SK-N-MC (cell line): ENCODE results near the gene NOS1AP.
"Not testable (repeated sequence)": the region's sequence is repeated elsewhere in the genome, so short reads cannot be mapped to it uniquely, and the experiment has no call there.

Experiments used
- DNase-seq: peaks from one replicate; pipeline ENCODE4 v3.0.0-alpha.2; 2011; ENCODE audit warnings: low read depth, low spot score
- H3K27ac ChIP-seq: fragments of 200-600 bp; sonication (generic); 2 replicates; pipeline ENCODE4 v1.5.1; 2016; ENCODE audit warnings: mixed run types
- H3K36me3 ChIP-seq: fragments of 200-600 bp; sonication (generic); 2 replicates; pipeline ENCODE4 v1.6.1; 2017; ENCODE audit warnings: antibody characterized with exemption, low read length, mixed read lengths; ENCODE audit not compliant: insufficient read depth
- H3K4me3 ChIP-seq: fragments of 200-600 bp; sonication (generic); 2 replicates; pipeline ENCODE4 v1.5.1; 2016
- H3K9ac ChIP-seq: fragments of 200-600 bp; sonication (generic); 2 replicates; pipeline ENCODE4 v1.8.0; 2017; ENCODE audit warnings: mixed run types, mixed read lengths; ENCODE audit not compliant: insufficient read length
- H3K9me3 ChIP-seq: fragments of 200-600 bp; sonication (generic); 2 replicates; pipeline ENCODE4 v1.6.1; 2017; ENCODE audit warnings: low read depth, mild to moderate bottlenecking, antibody characterized with exemption, low read length, moderate library complexity, mixed read lengths
- EZH2 ChIP-seq: fragments of 200-600 bp; sonication (generic); IDR thresholded peaks from one replicate; pipeline ENCODE4 v1.6.1; 2017; ENCODE audit warnings: antibody characterized with exemption
- FOXP2 ChIP-seq: optimal IDR thresholded peaks from 2 replicates; pipeline ENCODE3; 2011; ENCODE audit warnings: mild to moderate bottlenecking, moderate library complexity; ENCODE audit not compliant: insufficient read depth; ENCODE audit errors: extremely low read length, control extremely low read depth
- POLR2AphosphoS5 ChIP-seq: IDR thresholded peaks from 2 replicates; pipeline ENCODE4 v1.6.1; 2012; ENCODE audit warnings: mild to moderate bottlenecking, low read depth, low read length, borderline replicate concordance

Gene NOS1AP

GRCh38 chr1:162192763-162193162, 123.3 kb downstream of the NOS1AP start:
- Histone ChIP-seq H3K9me3 (no peaks in the 10 kb centered on the region), H3K9ac (no peak overlapping the region), H3K4me3 (no peak overlapping the region), H3K36me3 (no peaks in the 10 kb centered on the region), H3K27ac (no peak overlapping the region)
- no peak for DNase-seq
- no peak for TF ChIP-seq EZH2
- TF ChIP-seq FOXP2 = no peak
- no peak for TF ChIP-seq POLR2AphosphoS5

GRCh38 chr1:162193221-162193620, 123.7 kb downstream of the NOS1AP start:
- Histone ChIP-seq H3K9ac (no peak overlapping the region), H3K27ac (no peak overlapping the region), H3K4me3 (no peak overlapping the region), H3K36me3 (no peaks in the 10 kb centered on the region), H3K9me3 (no peaks in the 10 kb centered on the region)
- DNase-seq = no peak
- no peak for TF ChIP-seq POLR2AphosphoS5
- TF ChIP-seq EZH2 = no peak
- no peak for TF ChIP-seq FOXP2

GRCh38 chr1:162193815-162194214, 124.3 kb downstream of the NOS1AP start:
- Histone ChIP-seq H3K36me3 (no peaks in the 10 kb centered on the region), H3K4me3 (no peak overlapping the region), H3K9ac (no peak overlapping the region), H3K27ac (no peak overlapping the region), H3K9me3 (no peaks in the 10 kb centered on the region)
- no peak for DNase-seq
- TF ChIP-seq POLR2AphosphoS5 (no peak), EZH2 (no peak), FOXP2 (no peak)

- no peak overlapping the region for H3K9ac ChIP-seq
- H3K27ac ChIP-seq = no peak overlapping the region
- TF ChIP-seq POLR2AphosphoS5 (no peak), EZH2 (no peak), FOXP2 (no peak)
Measured at GRCh38 chr1:162195567-162195966, 126.1 kb downstream of the NOS1AP start.

GRCh38 chr1:162196387-162196786, 126.9 kb downstream of the NOS1AP start:
- no peaks in the 10 kb centered on the region for H3K9me3 ChIP-seq
- TF ChIP-seq FOXP2 (no peak), EZH2 (no peak), POLR2AphosphoS5 (no peak)
- no peak overlapping the region for H3K27ac ChIP-seq
- DNase-seq = no peak
- H3K9ac ChIP-seq = no peak overlapping the region
- no peaks in the 10 kb centered on the region for H3K36me3 ChIP-seq
- no peak overlapping the region for H3K4me3 ChIP-seq

More at GRCh38 chr1:162195567-162195966, 126.1 kb downstream of the NOS1AP start:
- H3K36me3 ChIP-seq = no peaks in the 10 kb centered on the region
- no peaks in the 10 kb centered on the region for H3K9me3 ChIP-seq
- no peak overlapping the region for H3K4me3 ChIP-seq
- DNase-seq = no peak

GRCh38 chr1:162197041-162197531, 127.6 kb downstream of the NOS1AP start:
- no peak for TF ChIP-seq FOXP2
- no peak for TF ChIP-seq POLR2AphosphoS5
- no peak for TF ChIP-seq EZH2
- Histone ChIP-seq H3K4me3 (no peak overlapping the region), H3K9ac (no peak overlapping the region), H3K27ac (no peak overlapping the region), H3K9me3 (no peaks in the 10 kb centered on the region), H3K36me3 (no peaks in the 10 kb centered on the region)
- DNase-seq = no peak

GRCh38 chr1:162197615-162198421, 128.3 kb downstream of the NOS1AP start:
- H3K36me3 ChIP-seq = no peaks in the 10 kb centered on the region
- H3K27ac ChIP-seq = no peak overlapping the region
- H3K4me3 ChIP-seq = no peak overlapping the region
- H3K9me3 ChIP-seq = no peaks in the 10 kb centered on the region
- no peak for TF ChIP-seq POLR2AphosphoS5
- no peak for TF ChIP-seq FOXP2
- TF ChIP-seq EZH2 = no peak
- DNase-seq = no peak
- H3K9ac ChIP-seq = no peak overlapping the region

GRCh38 chr1:162200096-162200847, 130.8 kb downstream of the NOS1AP start:
- DNase-seq = no peak
- TF ChIP-seq POLR2AphosphoS5 (no peak), EZH2 (no peak), FOXP2 (no peak)
- no peaks in the 10 kb centered on the region for H3K9me3 ChIP-seq
- no peak overlapping the region for H3K9ac ChIP-seq
- no peak overlapping the region for H3K4me3 ChIP-seq
- no peaks in the 10 kb centered on the region for H3K36me3 ChIP-seq
- no peak overlapping the region for H3K27ac ChIP-seq

GRCh38 chr1:162201062-162201461, 131.6 kb downstream of the NOS1AP start:
- DNase-seq, H3K4me3 ChIP-seq, H3K9ac ChIP-seq, H3K27ac ChIP-seq, H3K36me3 ChIP-seq, H3K9me3 ChIP-seq: not testable (repeated sequence)
